Spleen (tissue), 11 donors: ENCODE results near the gene PDK4. TPM values are rescaled to one million over a fixed set of nuclear protein-coding genes. Genes with fewer than 3 reads are reported as not detected.

Source experiments
- DNase-seq: peaks from one replicate; pipeline ENCODE4 v3.0.0-alpha.2; 2020
- H3K27ac ChIP-seq, 8 donors: fragments of 200-600 bp; sonication (generic) in 7 of 8; 1 replicate in 4 of 8; 2 replicates in 4 of 8; pipeline versions ENCODE4 v1.5.0 to v1.8.0; 2016 to 2021; ENCODE audit warnings: inconsistent platforms in 4 of 8, mild to moderate bottlenecking in 4 of 8, moderate library complexity in 1 of 8
- H3K27me3 ChIP-seq, 7 donors: fragments of 200-600 bp; sonication (generic) in 6 of 7; replicated peaks in 1 of 7; 1 replicate in 4 of 7; 2 replicates in 3 of 7; pipeline versions ENCODE4 v1.5.0 to v1.8.0; 2016 to 2021; ENCODE audit warnings: inconsistent platforms in 3 of 7, mild to moderate bottlenecking in 1 of 7
- H3K36me3 ChIP-seq, 6 donors: fragments of 200-600 bp; sonication (generic) in 5 of 6; 1 replicate in 4 of 6; 2 replicates in 2 of 6; pipeline versions ENCODE4 v1.5.0 to v1.8.0; 2016 to 2021; ENCODE audit warnings: inconsistent platforms in 2 of 6
- H3K4me1 ChIP-seq, 6 donors: fragments of 200-600 bp; sonication (generic) in 5 of 6; 1 replicate in 3 of 6; 2 replicates in 3 of 6; pipeline versions ENCODE4 v1.5.0 to v1.8.0; 2016 to 2021; ENCODE audit warnings: inconsistent platforms in 3 of 6
- H3K4me3 ChIP-seq, 8 donors: fragments of 200-600 bp; sonication (generic) in 7 of 8; 1 replicate in 4 of 8; 2 replicates in 4 of 8; pipeline versions ENCODE4 v1.5.0 to v1.8.0; 2016 to 2021; ENCODE audit warnings: inconsistent platforms in 4 of 8, mild to moderate bottlenecking in 4 of 8, moderate library complexity in 2 of 8
- H3K9me3 ChIP-seq, 8 donors: fragments of 200-600 bp; sonication (generic) in 7 of 8; 1 replicate in 4 of 8; 2 replicates in 4 of 8; pipeline versions ENCODE4 v1.5.0 to v1.8.0; 2016 to 2021; ENCODE audit warnings: inconsistent platforms in 4 of 8
- POLR2A ChIP-seq, 3 donors: fragments of 450-650 bp; IDR thresholded peaks; one replicate each; pipeline ENCODE4 v1.5.1; 2017; ENCODE audit warnings: antibody characterized with exemption in 3 of 3, mild to moderate bottlenecking in 1 of 3
- POLR2AphosphoS5 ChIP-seq, 3 donors: sonication (generic); formaldehyde crosslinking; IDR thresholded peaks; one replicate each; pipeline ENCODE4 v1.5.1; 2017; ENCODE audit warnings: antibody characterized with exemption in 3 of 3
- WGBS, 5 donors: extraction: QIAGEN DNeasy Blood & Tissue Kit in 3 of 5; methylation state at CpG; one replicate each; pipeline versions ENCODE4 v1.1.5 to v1.1.7; 2013 to 2018; 5-methylcytosine and 5-hydroxymethylcytosine counted together
- intact Hi-C: fragments of 100-400 bp; cut with DNase I; formaldehyde crosslinking; loops from one replicate; pipeline ENCODE4 v1.15.0; 2023; ENCODE audit warnings: low total_unique reads
- polyA plus RNA-seq, 3 donors: library from polyadenylated mRNA; stranded (reverse); fragments of 200-250 nt; gene quantifications; one replicate each; pipeline ENCODE4 v1.2.1, GENCODE V29; 2013
- total RNA-seq, 7 donors: library from RNA; depleted of rRNA in 3 of 7; stranded (reverse); fragments of >200 nt in 3 of 7; fragmentation: NEBNext Ultra II Directional in 4 of 7; extraction: Animal tissue kit (Norgen Biotek cat#: 25700) in 4 of 7; gene quantifications; one replicate each; pipeline versions ENCODE4 v1.1.0 to v1.2.1, GENCODE V29; 2016 to 2021
- TF ChIP-seq, protein P1 (sequence below), 11 experiments: fragments of 200-600 bp in 7 of 11; fragments of 450-650 bp in 4 of 11; sonication (generic) in 4 of 11; IDR thresholded peaks in 8 of 11; conservative IDR thresholded peaks in 3 of 11; 1 replicate in 7 of 11; 2 replicates in 4 of 11; pipeline versions ENCODE4 v1.4.0 to v1.8.0; 2016 to 2021; ENCODE audit warnings: antibody characterized with exemption in 11 of 11, inconsistent platforms in 4 of 11, mild to moderate bottlenecking in 1 of 11
- donor health status: healthy with polysubstance abuse.
- donor health status: DM: no; HTN: no; CAD: no; lungs with moderate emphysema.
- donor health status: DM: no; HTN: no; CAD: no.
- donor health status: Bipolar disorder and iron deficiency.
- donor health status: healthy.
- donor health status: DM: no; HTN: no; CAD: no.
- donor health status: DM: yes; HTN: yes; CAD: no.

Gene PDK4
- total and polyA plus RNA-seq, 10 donors = 21.1 to 1,055 (median 167) TPM

- peak overlapping the region in 5 of 8 donors; percentile 79 to 95 (median 90) for H3K27ac ChIP-seq
These were observed 14.9 kb upstream of the PDK4 start for GRCh38 chr7:95611224-95611623.

GRCh38 chr7:95609277-95609971, 13.1 kb upstream of the PDK4 start:
- Histone ChIP-seq H3K27ac (peak overlapping the region; percentile 79 to 95 (median 88)), H3K4me3 (peak overlapping the region in 2 of 8 donors; percentile 19 to 54), H3K36me3 (no peaks in the 10 kb centered on the region), H3K9me3 (peaks cover 0 to 17% (median 6%) of the 10 kb centered on the region in 8 donors), H3K27me3 (no peaks in the 10 kb centered on the region), H3K4me1 (peaks cover 16 to 62% (median 60%) of the 10 kb centered on the region in 6 donors)
- intact Hi-C loops = no loop called here
- TF ChIP-seq POLR2AphosphoS5 (IDR thresholded peaks at IDR 0.05) = peak in 1 of 3 donors; percentile 70
- TF ChIP-seq POLR2A (IDR thresholded peaks at IDR 0.05) = no peak
- no peak for DNase-seq
- WGBS, 5 donors = 3 to 17% (median 8%) methylated on average over 4 of the region's 4 CpGs

More at GRCh38 chr7:95611224-95611623, 14.9 kb upstream of the PDK4 start:
- H3K27me3 ChIP-seq = no peaks in the 10 kb centered on the region
- H3K9me3 ChIP-seq = peaks cover 0 to 27% (median 16%) of the 10 kb centered on the region in 8 donors
- H3K36me3 ChIP-seq = no peaks in the 10 kb centered on the region
- DNase-seq = no peak
- intact Hi-C loops = no loop called here
- 67 to 77% (median 71%) methylated on average over 2 of the region's 2 CpGs for WGBS, 5 donors
- H3K4me1 ChIP-seq = peaks cover 16 to 57% (median 55%) of the 10 kb centered on the region in 6 donors
- H3K4me3 ChIP-seq = no peak overlapping the region
- TF ChIP-seq, protein P1, sequence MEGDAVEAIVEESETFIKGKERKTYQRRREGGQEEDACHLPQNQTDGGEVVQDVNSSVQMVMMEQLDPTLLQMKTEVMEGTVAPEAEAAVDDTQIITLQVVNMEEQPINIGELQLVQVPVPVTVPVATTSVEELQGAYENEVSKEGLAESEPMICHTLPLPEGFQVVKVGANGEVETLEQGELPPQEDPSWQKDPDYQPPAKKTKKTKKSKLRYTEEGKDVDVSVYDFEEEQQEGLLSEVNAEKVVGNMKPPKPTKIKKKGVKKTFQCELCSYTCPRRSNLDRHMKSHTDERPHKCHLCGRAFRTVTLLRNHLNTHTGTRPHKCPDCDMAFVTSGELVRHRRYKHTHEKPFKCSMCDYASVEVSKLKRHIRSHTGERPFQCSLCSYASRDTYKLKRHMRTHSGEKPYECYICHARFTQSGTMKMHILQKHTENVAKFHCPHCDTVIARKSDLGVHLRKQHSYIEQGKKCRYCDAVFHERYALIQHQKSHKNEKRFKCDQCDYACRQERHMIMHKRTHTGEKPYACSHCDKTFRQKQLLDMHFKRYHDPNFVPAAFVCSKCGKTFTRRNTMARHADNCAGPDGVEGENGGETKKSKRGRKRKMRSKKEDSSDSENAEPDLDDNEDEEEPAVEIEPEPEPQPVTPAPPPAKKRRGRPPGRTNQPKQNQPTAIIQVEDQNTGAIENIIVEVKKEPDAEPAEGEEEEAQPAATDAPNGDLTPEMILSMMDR (IDR thresholded peaks at IDR 0.05 in 8 of 11, conservative IDR thresholded peaks at IDR 0.05 in 3 of 11) = no peak
- TF ChIP-seq POLR2AphosphoS5 (IDR thresholded peaks at IDR 0.05) = no peak
- no peak for TF ChIP-seq POLR2A (IDR thresholded peaks at IDR 0.05)

DNA sequence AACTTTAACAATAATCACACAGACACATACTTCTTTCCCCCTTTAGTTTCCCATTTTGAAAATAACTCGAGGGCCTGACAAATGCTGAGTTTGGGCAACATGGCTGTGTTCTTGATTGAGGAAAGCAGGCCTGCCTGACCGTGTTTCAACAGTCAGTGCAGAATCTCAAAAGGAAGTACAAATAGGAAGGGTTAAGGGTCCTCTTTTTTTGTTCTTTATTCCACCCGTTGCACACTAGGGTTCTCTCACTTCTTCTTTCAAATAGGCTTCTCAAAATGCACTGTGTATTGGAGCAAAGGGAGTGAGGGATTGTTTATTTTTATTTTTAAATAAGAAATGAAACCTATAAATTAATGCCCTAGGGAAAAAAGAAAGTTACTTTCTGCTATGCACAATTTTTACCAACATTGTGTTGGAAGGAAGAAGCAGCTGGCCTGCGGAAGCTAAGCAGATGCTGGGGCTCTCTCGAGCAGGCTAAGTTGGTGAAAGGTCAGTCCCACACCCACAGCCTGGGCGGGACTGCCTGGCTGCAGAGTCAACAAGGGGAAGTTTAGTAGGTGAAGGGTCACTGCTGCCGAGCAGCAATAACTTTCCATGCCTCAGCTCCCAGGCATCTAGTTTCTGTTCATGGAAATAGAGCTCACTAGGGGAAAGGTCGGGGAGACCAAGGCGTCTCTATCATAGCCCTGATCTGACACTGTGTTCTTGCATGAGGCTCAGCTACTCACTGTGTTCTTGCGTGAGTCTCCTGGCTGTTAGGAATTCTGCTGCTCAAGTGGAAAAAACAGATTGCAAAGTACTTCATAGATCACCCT, 12.2 kb upstream of the PDK4 start:
- no peaks in the 10 kb centered on the region for H3K27me3 ChIP-seq
- H3K27ac ChIP-seq = peak overlapping the region; percentile 79 to 95 (median 88)
- peak; percentile 93 for DNase-seq
- intact Hi-C loops = no loop called here
- WGBS, 5 donors = 4 to 10% (median 8%) methylated on average over 10 of the region's 10 CpGs
- TF ChIP-seq POLR2AphosphoS5 (IDR thresholded peaks at IDR 0.05) (peak; percentile 60 to 96 (median 92)), POLR2A (IDR thresholded peaks at IDR 0.05) (no peak)
- TF ChIP-seq, protein P1 (IDR thresholded peaks at IDR 0.05 in 8 of 11, conservative IDR thresholded peaks at IDR 0.05 in 3 of 11) = peak in 1 of 11 experiments; percentile 14
- no peaks in the 10 kb centered on the region for H3K36me3 ChIP-seq
- peaks cover 0 to 10% (median 4%) of the 10 kb centered on the region in 8 donors for H3K9me3 ChIP-seq
- H3K4me1 ChIP-seq = peaks cover 16 to 69% (median 62%) of the 10 kb centered on the region in 6 donors
- peak overlapping the region in 2 of 8 donors; percentile 12 to 54 for H3K4me3 ChIP-seq

DNA sequence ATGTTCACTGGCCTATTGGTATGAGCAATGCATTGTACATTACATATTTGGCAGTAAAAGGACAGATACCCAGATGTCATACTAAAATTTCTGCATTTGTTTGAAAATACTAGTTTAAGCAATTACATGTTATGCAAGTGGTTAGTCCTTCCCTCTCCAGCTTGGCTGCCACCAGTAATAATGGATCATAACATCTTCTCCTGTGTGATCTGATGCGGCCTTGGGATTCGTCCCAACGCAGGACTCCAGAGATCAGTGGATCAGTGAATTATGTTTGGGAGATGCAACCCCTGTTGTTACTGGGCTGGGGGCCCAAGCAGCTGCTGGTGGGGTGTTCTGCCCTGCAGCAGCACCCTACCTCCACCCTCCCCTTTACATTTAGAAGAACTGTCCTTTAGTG, 11.2 kb upstream of the PDK4 start:
- peaks cover 16 to 72% (median 65%) of the 10 kb centered on the region in 6 donors for H3K4me1 ChIP-seq
- WGBS, 5 donors = 74 to 92% (median 83%) methylated on average over 3 of the region's 3 CpGs
- H3K27ac ChIP-seq = peak overlapping the region; percentile 79 to 95 (median 88)
- no peaks in the 10 kb centered on the region for H3K27me3 ChIP-seq
- intact Hi-C loops = no loop called here
- H3K9me3 ChIP-seq = peaks cover 0 to 10% (median 3%) of the 10 kb centered on the region in 8 donors
- H3K36me3 ChIP-seq = no peaks in the 10 kb centered on the region
- TF ChIP-seq POLR2AphosphoS5 (IDR thresholded peaks at IDR 0.05) = peak in 1 of 3 donors; percentile 39
- TF ChIP-seq, protein P1 (IDR thresholded peaks at IDR 0.05 in 8 of 11, conservative IDR thresholded peaks at IDR 0.05 in 3 of 11) = no peak
- DNase-seq = no peak
- H3K4me3 ChIP-seq = peak overlapping the region in 1 of 8 donors; percentile 54
